Measurements from ENCODE around the gene CBX4.

The CBX4 gene

DNA sequence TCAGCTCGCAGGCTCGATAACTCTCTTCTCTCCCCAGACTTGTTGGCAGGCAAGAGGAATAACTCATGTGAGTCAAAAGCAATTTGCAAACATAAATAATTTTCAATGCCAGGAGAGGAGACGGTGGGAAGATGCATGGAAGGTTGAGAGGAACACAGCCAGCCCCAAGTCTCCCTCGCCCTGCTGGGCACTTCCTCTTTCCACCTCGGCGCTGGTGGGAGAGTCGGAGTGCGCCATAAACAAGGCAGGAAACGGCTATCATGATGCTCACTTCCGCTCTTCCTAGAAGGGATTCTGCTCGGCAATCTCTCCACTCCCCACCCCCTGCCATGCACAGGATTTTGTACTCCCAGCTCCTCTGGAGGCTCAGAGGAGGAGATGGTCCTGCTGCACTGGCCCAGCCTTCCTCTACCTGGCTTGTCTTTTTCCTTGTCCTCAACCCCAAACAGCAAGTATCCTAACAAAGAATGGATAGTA is 13.0 kb downstream of the CBX4 start:
- DNase-seq: peak; percentile 77

DNA sequence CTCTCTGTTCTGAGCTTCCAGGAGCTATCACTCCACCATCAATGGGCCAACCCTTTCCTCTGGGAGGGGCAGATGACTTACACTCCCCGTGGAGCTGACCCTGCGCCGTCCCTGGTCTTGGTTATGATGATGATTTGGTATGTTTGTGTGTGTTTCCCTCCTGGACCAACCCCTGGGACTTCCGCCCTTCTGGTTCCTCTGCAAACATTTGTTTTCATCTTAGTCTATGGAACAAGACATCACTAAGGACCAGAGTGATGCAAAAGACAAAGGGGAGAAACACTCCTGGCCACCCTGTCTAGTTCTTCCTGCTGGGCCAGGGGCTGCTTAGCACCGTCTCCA is 13.7 kb downstream of the CBX4 start:
- DNase-seq: no peak

DNA sequence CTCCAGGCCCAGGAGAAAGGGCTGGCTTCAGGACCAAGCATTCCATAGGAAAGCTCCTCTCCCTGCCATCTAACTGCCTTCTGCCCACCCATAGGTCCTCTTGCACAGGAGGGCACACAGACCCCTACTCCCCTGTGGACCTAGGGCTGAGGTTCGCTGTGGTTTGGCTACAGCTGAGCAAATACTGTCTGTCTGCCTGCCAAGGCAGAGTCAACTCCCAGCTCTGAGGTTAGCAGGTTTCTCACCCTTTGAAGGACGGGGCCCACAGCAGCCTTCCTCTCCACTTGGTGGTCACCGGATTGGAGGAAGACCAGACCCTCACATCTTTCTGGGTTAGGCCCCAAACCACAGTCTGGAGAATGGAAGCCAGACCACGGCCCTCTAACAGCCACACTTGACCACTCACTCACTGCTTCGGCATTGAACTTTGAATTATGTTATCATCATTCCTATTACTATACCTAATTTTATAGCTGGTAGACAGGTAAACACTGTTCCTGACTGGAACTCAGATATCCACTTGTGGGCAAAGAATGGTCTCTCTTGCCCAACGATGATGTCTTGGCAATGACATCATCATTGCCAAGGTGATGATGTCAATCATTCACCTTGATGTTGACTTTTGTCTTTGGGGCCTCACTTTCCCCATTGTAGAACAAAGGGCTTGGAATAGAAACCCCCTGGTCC is 14.2 kb downstream of the CBX4 start:
- no peak for DNase-seq

DNA sequence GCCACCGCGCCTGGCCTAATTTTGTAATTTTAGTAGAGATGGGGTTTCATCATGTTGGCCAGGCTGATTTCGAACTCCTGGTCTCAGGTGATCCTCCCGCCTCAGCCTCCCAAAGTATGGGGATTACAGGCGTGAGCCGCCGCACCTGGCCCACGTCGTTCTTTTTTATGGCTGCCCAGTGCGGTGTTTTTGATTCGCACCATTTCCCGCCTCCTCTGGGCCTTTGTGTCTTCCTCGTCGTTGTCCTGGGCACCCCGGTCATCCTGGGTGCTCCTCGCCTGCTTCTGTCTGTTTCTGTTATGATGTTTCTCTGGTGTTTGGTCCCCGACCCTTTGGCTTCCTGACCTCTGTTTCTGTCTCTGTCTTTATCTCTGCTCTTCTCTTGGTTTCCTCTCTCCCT is 15.0 kb downstream of the CBX4 start:
- DNase-seq: no peak

DNA sequence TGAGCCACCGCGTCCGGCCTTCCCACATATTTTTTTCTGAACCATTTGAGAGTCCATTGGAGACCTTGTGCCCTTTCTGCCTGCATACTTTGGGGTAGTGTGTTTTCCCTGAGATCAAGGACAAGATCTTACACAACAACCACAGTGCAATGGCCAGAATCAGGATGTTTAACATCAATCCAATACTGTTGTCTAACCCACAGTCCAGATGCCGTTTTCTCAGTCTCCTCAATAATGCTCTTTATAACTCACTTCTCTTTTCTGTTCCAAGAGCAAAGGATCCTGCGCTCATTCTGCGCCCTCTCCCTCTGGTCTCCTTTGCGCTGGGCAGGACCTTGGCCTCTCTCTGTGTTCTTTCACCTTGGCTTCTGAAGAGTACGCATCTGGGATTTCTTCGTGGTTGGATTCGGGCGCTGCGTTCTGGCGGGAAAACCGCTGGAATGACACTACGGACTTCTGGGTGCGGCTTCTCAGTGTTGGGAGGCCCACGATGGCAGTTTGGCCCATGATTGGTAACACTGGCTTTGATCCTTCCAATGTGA is 16.6 kb downstream of the CBX4 start:
- DNase-seq: no peak

GRCh38 chr17:79821331-79822095 is 17.7 kb downstream of the CBX4 start:
- no peak for DNase-seq

- DNase-seq: no peak
Observed at GRCh38 chr17:79820959-79821330, 18.3 kb downstream of the CBX4 start.

DNA sequence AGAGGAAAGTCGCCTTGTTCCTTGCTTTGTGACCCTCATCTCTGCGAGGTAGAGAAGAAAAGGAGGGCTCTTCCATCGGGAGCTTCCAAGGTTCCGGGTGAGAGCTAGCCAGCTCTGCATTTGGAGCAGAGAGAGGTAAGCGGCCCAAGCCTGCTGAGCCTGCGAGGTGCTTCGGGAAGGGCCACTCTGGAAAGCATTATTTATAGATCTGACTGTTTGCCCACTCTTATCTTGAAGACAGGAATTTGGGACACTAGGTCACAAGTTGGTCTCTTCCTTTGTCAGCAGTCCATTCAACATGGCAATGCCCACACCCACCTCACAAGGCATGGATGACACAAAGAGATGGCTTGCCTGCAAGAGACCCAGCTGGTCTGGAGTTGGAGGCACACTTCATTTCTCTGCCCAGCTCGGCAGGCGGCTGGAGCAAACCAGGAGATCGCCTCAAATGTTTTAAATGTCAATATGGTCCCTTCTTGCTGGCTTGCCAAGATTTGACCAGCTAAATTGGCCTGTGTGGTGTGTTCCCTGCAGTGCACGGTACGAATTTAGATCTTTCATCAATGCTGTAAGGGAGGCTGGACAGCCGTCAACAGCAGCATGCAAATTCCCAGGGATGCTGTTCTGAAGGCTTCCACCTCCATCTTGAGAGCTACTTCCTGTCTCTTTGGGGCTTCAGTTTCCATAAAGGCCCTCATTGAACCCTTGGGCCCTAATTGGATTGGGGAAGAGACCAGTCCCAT is 19.5 kb downstream of the CBX4 start:
- no peak for DNase-seq

GRCh38 chr17:79819085-79819484 is 20.2 kb downstream of the CBX4 start:
- no peak for DNase-seq

DNA sequence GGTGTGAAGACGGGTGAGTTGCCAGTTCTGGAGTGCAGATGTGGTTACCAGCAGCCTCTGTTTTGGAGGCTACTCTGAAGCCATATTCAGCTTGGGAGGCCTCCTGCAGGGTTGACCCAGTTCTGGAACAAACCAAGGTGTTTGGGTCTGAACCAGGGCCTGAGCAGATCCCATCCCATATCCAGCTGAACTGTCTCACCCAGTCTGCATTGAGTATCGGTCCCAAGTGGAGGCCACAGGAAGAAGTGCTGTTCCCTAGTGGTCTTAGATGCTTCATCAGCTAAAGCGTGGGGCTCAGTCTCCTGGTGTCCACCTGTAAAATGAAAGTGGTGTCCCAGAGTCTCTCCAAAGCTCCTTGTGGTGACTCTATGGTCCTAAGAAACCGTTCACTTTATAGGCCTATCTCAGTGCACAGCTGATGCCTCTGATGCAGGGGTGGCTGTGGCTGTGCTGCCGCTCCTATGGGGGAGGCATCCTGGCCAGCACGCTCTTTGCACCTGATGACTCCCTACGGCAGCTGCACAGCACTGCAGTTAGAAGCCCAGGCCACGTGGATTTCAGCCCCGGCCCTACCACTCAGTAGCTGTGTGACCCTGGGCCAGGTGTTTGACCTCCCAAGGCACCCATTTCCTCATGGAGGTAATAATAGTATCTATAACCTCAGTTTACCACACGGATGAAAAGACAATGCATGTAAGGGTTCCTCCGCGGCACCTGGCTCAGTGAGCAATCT is 21.0 kb downstream of the CBX4 start:
- DNase-seq: no peak

- DNase-seq: no peak
Observed at GRCh38 chr17:79815836-79816461, 23.3 kb downstream of the CBX4 start.

- DNase-seq: no peak
Observed at GRCh38 chr17:79814974-79815835, 24.0 kb downstream of the CBX4 start.

GRCh38 chr17:79814127-79814973 is 24.9 kb downstream of the CBX4 start:
- no peak for DNase-seq

DNA sequence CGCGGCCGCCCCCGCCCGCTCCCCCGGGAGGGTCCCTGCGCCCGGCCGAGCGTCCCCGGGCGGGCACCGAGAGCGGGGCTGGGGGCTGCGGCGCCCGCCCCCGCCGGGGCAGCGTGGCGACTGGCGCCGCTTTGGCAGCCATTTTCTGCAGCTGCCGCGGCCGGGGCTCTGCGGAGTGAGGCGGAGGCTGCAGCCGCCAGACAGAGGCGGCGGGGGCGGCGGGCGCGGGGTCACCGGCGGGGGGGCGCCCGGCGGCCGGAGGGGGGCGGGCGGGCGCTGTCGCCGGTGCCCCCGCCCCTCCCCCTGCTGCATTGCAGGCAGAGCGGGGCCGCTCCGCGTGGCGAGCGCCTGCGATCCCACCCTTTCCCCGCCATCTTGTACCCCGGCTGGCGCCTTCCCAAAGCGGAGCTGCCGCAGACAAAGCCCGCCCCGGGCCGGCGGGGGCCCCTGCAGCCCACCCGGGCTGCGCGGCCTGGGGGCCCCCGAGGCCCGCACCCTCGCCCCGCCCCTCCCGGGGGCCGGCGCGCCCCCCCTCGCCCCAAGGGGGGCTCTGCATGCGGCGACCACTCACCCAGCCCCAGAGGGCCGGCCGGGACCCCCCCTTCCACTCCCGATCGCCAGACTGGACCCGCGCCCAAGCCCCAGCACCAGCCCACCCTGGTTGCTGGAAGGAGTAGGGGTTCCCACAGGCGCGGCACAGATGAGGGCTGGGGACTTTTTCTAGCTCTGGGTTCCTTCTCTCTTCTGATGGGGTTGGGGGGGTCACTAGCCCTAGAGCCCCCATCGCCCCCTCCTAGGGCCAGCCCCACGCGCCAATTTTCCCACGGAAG is 25.7 kb downstream of the CBX4 start:
- DNase-seq: peak; percentile 60

- DNase-seq: no peak
Observed at GRCh38 chr17:79812353-79813258, 26.6 kb downstream of the CBX4 start.

- DNase-seq: no peak
Observed at GRCh38 chr17:79811868-79812352, 27.3 kb downstream of the CBX4 start.

GRCh38 chr17:79811011-79811867 is 28.0 kb downstream of the CBX4 start:
- DNase-seq: peak; percentile 74

Data from hematopoietic multipotent progenitor cell treated with erythropoietin and hydrocortisone succinate and interleukin-3 and kit ligand, for 6 days (in vitro differentiated cells).